H1 (cell line): ENCODE data around the gene TSKU.
A peak's percentile ranks its signal among the peaks of the same experiment; 100 is the strongest.

Experiments used
- CREB1 ChIP-seq: IDR thresholded peaks from 2 replicates; pipeline ENCODE4 v1.6.1; 2012; ENCODE audit warnings: inconsistent platforms
- CTCF ChIP-seq, 3 experiments: IDR thresholded peaks; 1 replicate in 2 of 3; 2 replicates in 1 of 3; pipeline versions ENCODE4 v1.5.1 to v1.6.1; 2011; ENCODE audit warnings: low read length in 3 of 3, mild to moderate bottlenecking in 3 of 3, inconsistent platforms in 2 of 3, low read depth in 1 of 3, moderate library complexity in 1 of 3; ENCODE audit not compliant: insufficient read depth in 1 of 3; ENCODE audit errors: control extremely low read depth in 1 of 3
- EZH2 ChIP-seq: fragments of 200-600 bp; sonication (generic); IDR thresholded peaks from 2 replicates; pipeline ENCODE4 v1.7.1; 2012; ENCODE audit warnings: low read depth, mild to moderate bottlenecking, moderate library complexity, low read length, inconsistent platforms; ENCODE audit not compliant: severe bottlenecking
- MAX ChIP-seq: IDR thresholded peaks from 2 replicates; pipeline ENCODE4 v1.6.1; 2012; ENCODE audit warnings: inconsistent platforms
- POLR2A ChIP-seq, 2 experiments: IDR thresholded peaks; 1 replicate in 1 of 2; 2 replicates in 1 of 2; pipeline ENCODE4 v1.6.1; 2011; ENCODE audit warnings: low read depth in 2 of 2, low read length in 2 of 2, mild to moderate bottlenecking in 2 of 2; ENCODE audit errors: control extremely low read depth in 1 of 2
- RFX5 ChIP-seq: IDR thresholded peaks from 2 replicates; pipeline ENCODE4 v1.6.1; 2011; ENCODE audit warnings: low read depth, low read length, improper control_type of control experiment, borderline replicate concordance
- TAF1 ChIP-seq: IDR thresholded peaks from 2 replicates; pipeline ENCODE4 v1.6.1; 2011; ENCODE audit warnings: mild to moderate bottlenecking, low read depth, low read length
- TAF7 ChIP-seq: optimal IDR thresholded peaks from 2 replicates; pipeline ENCODE3; 2011; ENCODE audit warnings: low read depth, mild to moderate bottlenecking, inconsistent platforms, low read length, moderate library complexity, borderline replicate concordance
- YY1 ChIP-seq: IDR thresholded peaks from 2 replicates; pipeline ENCODE4 v1.6.1; 2011; ENCODE audit warnings: low read depth, mild to moderate bottlenecking, low read length

GRCh38 chr11:76783896-76784813 is 999 bp downstream of the TSKU start:
- TF ChIP-seq TAF1 (peak; percentile 50), CTCF (IDR thresholded peaks at IDR 0.05; ENCODE audit: control extremely low read depth in 1 of 3, insufficient read depth in 1 of 3, low read depth in 1 of 3, low read length in 3 of 3) (no peak), POLR2A (IDR thresholded peaks at IDR 0.05; ENCODE audit: control extremely low read depth in 1 of 2, low read depth in 2 of 2, low read length in 2 of 2) (peak in 1 of 2 experiments; percentile 18), EZH2 (no peak), TAF7 (no peak), YY1 (no peak), RFX5 (no peak), MAX (no peak), CREB1 (no peak; the same call in 1 of the 2 replicates)
